ENCODE measurements around the gene C8A. TPM values are rescaled to one million over a fixed set of nuclear protein-coding genes. Genes with fewer than 3 reads are reported as not detected.
A peak's percentile ranks its signal among the peaks of the same experiment; 100 is the strongest.

Gene C8A
- total and polyA plus RNA-seq, 2 of the 13 experiments (the other 11 are each of a cell fraction or from before 2014, with no cell fraction given) = 10.5 to 15.0 TPM

- no peak for TF ChIP-seq ZNF260 (CRISPR knock-in tag; IDR thresholded peaks at IDR 0.05; ENCODE audit: borderline replicate concordance, low read depth)
- TF ChIP-seq SPEN (CRISPR knock-in tag; IDR thresholded peaks at IDR 0.05; ENCODE audit: low read depth) = no peak
- TF ChIP-seq HOXA3 (CRISPR knock-in tag; IDR thresholded peaks at IDR 0.05) = peak; percentile 55; the same call in 1 of the 2 replicates
- TF ChIP-seq, protein P1, sequence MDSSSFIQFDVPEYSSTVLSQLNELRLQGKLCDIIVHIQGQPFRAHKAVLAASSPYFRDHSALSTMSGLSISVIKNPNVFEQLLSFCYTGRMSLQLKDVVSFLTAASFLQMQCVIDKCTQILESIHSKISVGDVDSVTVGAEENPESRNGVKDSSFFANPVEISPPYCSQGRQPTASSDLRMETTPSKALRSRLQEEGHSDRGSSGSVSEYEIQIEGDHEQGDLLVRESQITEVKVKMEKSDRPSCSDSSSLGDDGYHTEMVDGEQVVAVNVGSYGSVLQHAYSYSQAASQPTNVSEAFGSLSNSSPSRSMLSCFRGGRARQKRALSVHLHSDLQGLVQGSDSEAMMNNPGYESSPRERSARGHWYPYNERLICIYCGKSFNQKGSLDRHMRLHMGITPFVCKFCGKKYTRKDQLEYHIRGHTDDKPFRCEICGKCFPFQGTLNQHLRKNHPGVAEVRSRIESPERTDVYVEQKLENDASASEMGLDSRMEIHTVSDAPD (CRISPR knock-in tag; IDR thresholded peaks at IDR 0.05) = peak; percentile 59; the same call in 1 of the 2 replicates
- TF ChIP-seq, protein P2, sequence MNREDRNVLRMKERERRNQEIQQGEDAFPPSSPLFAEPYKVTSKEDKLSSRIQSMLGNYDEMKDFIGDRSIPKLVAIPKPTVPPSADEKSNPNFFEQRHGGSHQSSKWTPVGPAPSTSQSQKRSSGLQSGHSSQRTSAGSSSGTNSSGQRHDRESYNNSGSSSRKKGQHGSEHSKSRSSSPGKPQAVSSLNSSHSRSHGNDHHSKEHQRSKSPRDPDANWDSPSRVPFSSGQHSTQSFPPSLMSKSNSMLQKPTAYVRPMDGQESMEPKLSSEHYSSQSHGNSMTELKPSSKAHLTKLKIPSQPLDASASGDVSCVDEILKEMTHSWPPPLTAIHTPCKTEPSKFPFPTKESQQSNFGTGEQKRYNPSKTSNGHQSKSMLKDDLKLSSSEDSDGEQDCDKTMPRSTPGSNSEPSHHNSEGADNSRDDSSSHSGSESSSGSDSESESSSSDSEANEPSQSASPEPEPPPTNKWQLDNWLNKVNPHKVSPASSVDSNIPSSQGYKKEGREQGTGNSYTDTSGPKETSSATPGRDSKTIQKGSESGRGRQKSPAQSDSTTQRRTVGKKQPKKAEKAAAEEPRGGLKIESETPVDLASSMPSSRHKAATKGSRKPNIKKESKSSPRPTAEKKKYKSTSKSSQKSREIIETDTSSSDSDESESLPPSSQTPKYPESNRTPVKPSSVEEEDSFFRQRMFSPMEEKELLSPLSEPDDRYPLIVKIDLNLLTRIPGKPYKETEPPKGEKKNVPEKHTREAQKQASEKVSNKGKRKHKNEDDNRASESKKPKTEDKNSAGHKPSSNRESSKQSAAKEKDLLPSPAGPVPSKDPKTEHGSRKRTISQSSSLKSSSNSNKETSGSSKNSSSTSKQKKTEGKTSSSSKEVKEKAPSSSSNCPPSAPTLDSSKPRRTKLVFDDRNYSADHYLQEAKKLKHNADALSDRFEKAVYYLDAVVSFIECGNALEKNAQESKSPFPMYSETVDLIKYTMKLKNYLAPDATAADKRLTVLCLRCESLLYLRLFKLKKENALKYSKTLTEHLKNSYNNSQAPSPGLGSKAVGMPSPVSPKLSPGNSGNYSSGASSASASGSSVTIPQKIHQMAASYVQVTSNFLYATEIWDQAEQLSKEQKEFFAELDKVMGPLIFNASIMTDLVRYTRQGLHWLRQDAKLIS (CRISPR knock-in tag; IDR thresholded peaks at IDR 0.05) = no peak
- TF ChIP-seq BCL6 (CRISPR knock-in tag; IDR thresholded peaks at IDR 0.05) = peak; percentile 80
- no peak for TF ChIP-seq SOX6 (IDR thresholded peaks at IDR 0.05)
- TF ChIP-seq SOX6 (CRISPR knock-in tag; IDR thresholded peaks at IDR 0.05) = peak; percentile 73
- TF ChIP-seq ZNF232 (CRISPR knock-in tag; IDR thresholded peaks at IDR 0.05; ENCODE audit: borderline replicate concordance) = no peak
- TF ChIP-seq, protein P3, sequence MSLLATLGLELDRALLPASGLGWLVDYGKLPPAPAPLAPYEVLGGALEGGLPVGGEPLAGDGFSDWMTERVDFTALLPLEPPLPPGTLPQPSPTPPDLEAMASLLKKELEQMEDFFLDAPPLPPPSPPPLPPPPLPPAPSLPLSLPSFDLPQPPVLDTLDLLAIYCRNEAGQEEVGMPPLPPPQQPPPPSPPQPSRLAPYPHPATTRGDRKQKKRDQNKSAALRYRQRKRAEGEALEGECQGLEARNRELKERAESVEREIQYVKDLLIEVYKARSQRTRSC (CRISPR knock-in tag; IDR thresholded peaks at IDR 0.05; ENCODE audit: low read depth) = no peak
- no peak for TF ChIP-seq GTF3A (CRISPR knock-in tag; conservative IDR thresholded peaks at IDR 0.05)
- TF ChIP-seq ONECUT2 (CRISPR knock-in tag; IDR thresholded peaks at IDR 0.05) = no peak
- TF ChIP-seq, protein P4, sequence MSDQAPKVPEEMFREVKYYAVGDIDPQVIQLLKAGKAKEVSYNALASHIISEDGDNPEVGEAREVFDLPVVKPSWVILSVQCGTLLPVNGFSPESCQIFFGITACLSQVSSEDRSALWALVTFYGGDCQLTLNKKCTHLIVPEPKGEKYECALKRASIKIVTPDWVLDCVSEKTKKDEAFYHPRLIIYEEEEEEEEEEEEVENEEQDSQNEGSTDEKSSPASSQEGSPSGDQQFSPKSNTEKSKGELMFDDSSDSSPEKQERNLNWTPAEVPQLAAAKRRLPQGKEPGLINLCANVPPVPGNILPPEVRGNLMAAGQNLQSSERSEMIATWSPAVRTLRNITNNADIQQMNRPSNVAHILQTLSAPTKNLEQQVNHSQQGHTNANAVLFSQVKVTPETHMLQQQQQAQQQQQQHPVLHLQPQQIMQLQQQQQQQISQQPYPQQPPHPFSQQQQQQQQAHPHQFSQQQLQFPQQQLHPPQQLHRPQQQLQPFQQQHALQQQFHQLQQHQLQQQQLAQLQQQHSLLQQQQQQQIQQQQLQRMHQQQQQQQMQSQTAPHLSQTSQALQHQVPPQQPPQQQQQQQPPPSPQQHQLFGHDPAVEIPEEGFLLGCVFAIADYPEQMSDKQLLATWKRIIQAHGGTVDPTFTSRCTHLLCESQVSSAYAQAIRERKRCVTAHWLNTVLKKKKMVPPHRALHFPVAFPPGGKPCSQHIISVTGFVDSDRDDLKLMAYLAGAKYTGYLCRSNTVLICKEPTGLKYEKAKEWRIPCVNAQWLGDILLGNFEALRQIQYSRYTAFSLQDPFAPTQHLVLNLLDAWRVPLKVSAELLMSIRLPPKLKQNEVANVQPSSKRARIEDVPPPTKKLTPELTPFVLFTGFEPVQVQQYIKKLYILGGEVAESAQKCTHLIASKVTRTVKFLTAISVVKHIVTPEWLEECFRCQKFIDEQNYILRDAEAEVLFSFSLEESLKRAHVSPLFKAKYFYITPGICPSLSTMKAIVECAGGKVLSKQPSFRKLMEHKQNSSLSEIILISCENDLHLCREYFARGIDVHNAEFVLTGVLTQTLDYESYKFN (CRISPR knock-in tag; conservative IDR thresholded peaks at IDR 0.05) = peak; percentile 88
- TF ChIP-seq, protein P5, sequence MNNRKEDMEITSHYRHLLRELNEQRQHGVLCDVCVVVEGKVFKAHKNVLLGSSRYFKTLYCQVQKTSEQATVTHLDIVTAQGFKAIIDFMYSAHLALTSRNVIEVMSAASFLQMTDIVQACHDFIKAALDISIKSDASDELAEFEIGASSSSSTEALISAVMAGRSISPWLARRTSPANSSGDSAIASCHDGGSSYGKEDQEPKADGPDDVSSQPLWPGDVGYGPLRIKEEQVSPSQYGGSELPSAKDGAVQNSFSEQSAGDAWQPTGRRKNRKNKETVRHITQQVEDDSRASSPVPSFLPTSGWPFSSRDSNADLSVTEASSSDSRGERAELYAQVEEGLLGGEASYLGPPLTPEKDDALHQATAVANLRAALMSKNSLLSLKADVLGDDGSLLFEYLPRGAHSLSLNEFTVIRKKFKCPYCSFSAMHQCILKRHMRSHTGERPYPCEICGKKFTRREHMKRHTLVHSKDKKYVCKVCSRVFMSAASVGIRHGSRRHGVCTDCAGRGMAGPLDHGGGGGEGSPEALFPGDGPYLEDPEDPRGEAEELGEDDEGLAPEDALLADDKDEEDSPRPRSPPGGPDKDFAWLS (CRISPR knock-in tag; IDR thresholded peaks at IDR 0.05; ENCODE audit: borderline replicate concordance) = no peak
- no peak for TF ChIP-seq SIN3B (IDR thresholded peaks at IDR 0.05; ENCODE audit: low read length)
Observed at GRCh38 chr1:56965916-56966697, 111.5 kb downstream of the C8A start, which contains the start of gene C8B (continued).

Data from HepG2 (cell line).